ENCODE measurements around the gene PRKAG2. TPM values are rescaled to one million over a fixed set of nuclear protein-coding genes. Genes with fewer than 3 reads are reported as not detected.

PRKAG2 gene
- total and polyA plus RNA-seq, 2 experiments from 2014 or later = 9.1 to 14.9 TPM

- H3K27me3 ChIP-seq (ENCODE audit: insufficient read depth) = no peaks in the 10 kb centered on the region
- Mint-ChIP-seq H3K9me3 (no peaks in the 10 kb centered on the region), H3K27me3 (ENCODE audit: insufficient read depth, low read depth, poor library complexity) (peaks cover 2% of the 10 kb centered on the region), H3K36me3 (ENCODE audit: low read depth) (no peaks in the 10 kb centered on the region), H3K27ac (no peak overlapping the region), H3K4me1 (no peaks in the 10 kb centered on the region), H3K4me3 (no peak overlapping the region)
- DNase-seq (ENCODE audit: low spot score) (no peak), ATAC-seq (no peak)
- no peaks in the 10 kb centered on the region for H3K36me3 ChIP-seq (ENCODE audit: insufficient read depth)
- H3F3A ChIP-seq (replicated peaks; ENCODE audit: low read depth) = no peaks in the 10 kb centered on the region
- H3K9me2 ChIP-seq (ENCODE audit: insufficient read depth) = 0 out of 2 replicates have a peak, but pooled peaks cover 3% of the 10 kb centered on the region
- no peak for TF ChIP-seq EZH2 (IDR thresholded peaks at IDR 0.05; ENCODE audit: low read depth, unreplicated experiment)
- no peak overlapping the region for H3K4me3 ChIP-seq
- no peak overlapping the region for H3K4me2 ChIP-seq
- no peaks in the 10 kb centered on the region for H3K4me1 ChIP-seq (ENCODE audit: insufficient read depth)
- H3K79me2 ChIP-seq (replicated peaks; ENCODE audit: insufficient read depth) = no peaks in the 10 kb centered on the region
- H3K27ac ChIP-seq (ENCODE audit: low read depth) = no peak overlapping the region
- no peak overlapping the region for H2AFZ ChIP-seq
- H4K20me1 ChIP-seq (replicated peaks; ENCODE audit: insufficient read depth) = no peaks in the 10 kb centered on the region
Observed at GRCh38 chr7:151806204-151806603, 70.7 kb downstream of the PRKAG2 start.

GRCh38 chr7:151805191-151805590, 71.7 kb downstream of the PRKAG2 start:
- H3K9me3 Mint-ChIP-seq = no peaks in the 10 kb centered on the region
- H3K9me2 ChIP-seq (ENCODE audit: insufficient read depth) = 0 out of 2 replicates have a peak, but pooled peaks cover 3% of the 10 kb centered on the region
- H3K4me1 ChIP-seq (ENCODE audit: insufficient read depth) = no peaks in the 10 kb centered on the region
- H3K27ac Mint-ChIP-seq = no peak overlapping the region
- no peaks in the 10 kb centered on the region for H3K79me2 ChIP-seq (replicated peaks; ENCODE audit: insufficient read depth)
- no peak overlapping the region for H3K4me2 ChIP-seq
- no peaks in the 10 kb centered on the region for H4K20me1 ChIP-seq (replicated peaks; ENCODE audit: insufficient read depth)
- peaks cover 2% of the 10 kb centered on the region for H3K27me3 Mint-ChIP-seq (ENCODE audit: insufficient read depth, low read depth, poor library complexity)
- no peaks in the 10 kb centered on the region for H3K27me3 ChIP-seq (ENCODE audit: insufficient read depth)
- H3K36me3 ChIP-seq (ENCODE audit: insufficient read depth) = no peaks in the 10 kb centered on the region
- H3F3A ChIP-seq (replicated peaks; ENCODE audit: low read depth) = no peaks in the 10 kb centered on the region
- no peak overlapping the region for H3K4me3 ChIP-seq
- no peak overlapping the region for H2AFZ ChIP-seq
- H3K36me3 Mint-ChIP-seq (ENCODE audit: low read depth) = no peaks in the 10 kb centered on the region
- H3K27ac ChIP-seq (ENCODE audit: low read depth) = no peak overlapping the region
- DNase-seq (ENCODE audit: low spot score) = no peak
- ATAC-seq = no peak
- H3K4me1 Mint-ChIP-seq = no peaks in the 10 kb centered on the region
- no peak overlapping the region for H3K4me3 Mint-ChIP-seq
- TF ChIP-seq STAT1 (IDR thresholded peaks at IDR 0.05; ENCODE audit: unreplicated experiment) = no peak
- TF ChIP-seq EZH2 (IDR thresholded peaks at IDR 0.05; ENCODE audit: low read depth, unreplicated experiment) = no peak
- TF ChIP-seq EZH2phosphoT487 (IDR thresholded peaks at IDR 0.05; ENCODE audit: unreplicated experiment) = no peak
- TF ChIP-seq CTCF (conservative IDR thresholded peaks at IDR 0.05; ENCODE audit: low read depth in 2 of 2) = no peak
- TF ChIP-seq ZNF331 (CRISPR knock-in tag; IDR thresholded peaks at IDR 0.05; ENCODE audit: low read depth) = no peak
- no peak for TF ChIP-seq CREB1 (CRISPR knock-in tag; IDR thresholded peaks at IDR 0.05; ENCODE audit: low read depth)
- TF ChIP-seq ETS1 (IDR thresholded peaks at IDR 0.05) = no peak

- Histone ChIP-seq H3K27ac (ENCODE audit: low read depth) (no peak overlapping the region), H4K20me1 (replicated peaks; ENCODE audit: insufficient read depth) (no peaks in the 10 kb centered on the region), H3K4me1 (ENCODE audit: insufficient read depth) (no peaks in the 10 kb centered on the region), H3K36me3 (ENCODE audit: insufficient read depth) (no peaks in the 10 kb centered on the region), H3F3A (replicated peaks; ENCODE audit: low read depth) (no peaks in the 10 kb centered on the region), H3K4me2 (no peak overlapping the region), H3K4me3 (no peak overlapping the region), H2AFZ (no peak overlapping the region), H3K79me2 (replicated peaks; ENCODE audit: insufficient read depth) (no peaks in the 10 kb centered on the region), H3K9me2 (ENCODE audit: insufficient read depth) (0 out of 2 replicates have a peak, but pooled peaks cover 3% of the 10 kb centered on the region), H3K27me3 (ENCODE audit: insufficient read depth) (no peaks in the 10 kb centered on the region)
- DNase-seq (ENCODE audit: low spot score) (no peak), ATAC-seq (no peak)
- no peak overlapping the region for H3K4me3 Mint-ChIP-seq
- H3K27me3 Mint-ChIP-seq (ENCODE audit: insufficient read depth, low read depth, poor library complexity) = peaks cover 2% of the 10 kb centered on the region
- no peaks in the 10 kb centered on the region for H3K36me3 Mint-ChIP-seq (ENCODE audit: low read depth)
- TF ChIP-seq CTCF (conservative IDR thresholded peaks at IDR 0.05; ENCODE audit: low read depth in 2 of 2) (no peak), ZNF114 (CRISPR knock-in tag; IDR thresholded peaks at IDR 0.05) (no peak), STAT1 (IDR thresholded peaks at IDR 0.05; ENCODE audit: unreplicated experiment) (no peak), REST (IDR thresholded peaks at IDR 0.05; ENCODE audit: unreplicated experiment) (no peak)
- no peaks in the 10 kb centered on the region for H3K4me1 Mint-ChIP-seq
- H3K27ac Mint-ChIP-seq = no peak overlapping the region
- H3K9me3 Mint-ChIP-seq = no peaks in the 10 kb centered on the region
Observed at GRCh38 chr7:151804756-151805155, 72.2 kb downstream of the PRKAG2 start.
